ENCODE measurements around the gene PRAC1. TPM values are rescaled to one million over a fixed set of nuclear protein-coding genes. Genes with fewer than 3 reads are reported as not detected.
A peak's percentile ranks its signal among the peaks of the same experiment; 100 is the strongest.
"Not testable (repeated sequence)": the region's sequence is repeated elsewhere in the genome, so short reads cannot be mapped to it uniquely, and the experiment has no call there.

PRAC1 gene
- total and polyA plus RNA-seq, 8 donors: not detected

- H3K4me1 ChIP-seq: peaks cover 0 to 28% (median 15%) of the 10 kb centered on the region in 4 donors
- intact Hi-C loops (cut with DNase I; ENCODE audit: low total_unique reads): no loop called here
- WGBS, 5 donors: 13 to 19% (median 16%) methylated on average over 24 of the region's 24 CpGs
- no peaks in the 10 kb centered on the region for H3K36me3 ChIP-seq
- TF ChIP-seq POLR2A (IDR thresholded peaks at IDR 0.05): no peak
- no peak for TF ChIP-seq CTCF (IDR thresholded peaks at IDR 0.05)
- TF ChIP-seq POLR2AphosphoS5 (IDR thresholded peaks at IDR 0.05): no peak
- no peak for TF ChIP-seq EP300 (IDR thresholded peaks at IDR 0.05)
- H3K27me3 ChIP-seq: peaks cover 45 to 100% (median 84%) of the 10 kb centered on the region in 3 donors
- H3K27ac ChIP-seq: no peak overlapping the region
- H3K4me3 ChIP-seq: no peak overlapping the region
- peaks cover 0 to 15% (median 0%) of the 10 kb centered on the region in 4 donors for H3K9me3 ChIP-seq
- peak in 1 of 2 donors; percentile 32 for DNase-seq
These were observed 4.0 kb downstream of the PRAC1 start for GRCh38 chr17:48718227-48718760.

- whole genome bisulfite sequencing, 5 donors: 11 to 17% (median 14%) methylated on average over 10 of the region's 10 CpGs
- intact Hi-C loops (cut with DNase I; ENCODE audit: low total_unique reads): no loop called here
- Histone ChIP-seq H3K9me3 (peaks cover 0 to 15% (median 0%) of the 10 kb centered on the region in 4 donors), H3K36me3 (no peaks in the 10 kb centered on the region), H3K4me1 (peaks cover 0 to 21% (median 11%) of the 10 kb centered on the region in 4 donors), H3K4me3 (no peak overlapping the region), H3K27ac (no peak overlapping the region), H3K27me3 (peaks cover 38 to 99% (median 80%) of the 10 kb centered on the region in 3 donors)
- TF ChIP-seq POLR2AphosphoS5 (IDR thresholded peaks at IDR 0.05): no peak
- TF ChIP-seq CTCF (IDR thresholded peaks at IDR 0.05): no peak
- TF ChIP-seq EP300 (IDR thresholded peaks at IDR 0.05): no peak
- DNase-seq: no peak
These were observed 4.7 kb downstream of the PRAC1 start for GRCh38 chr17:48717367-48718226.

GRCh38 chr17:48716549-48716948, 5.8 kb downstream of the PRAC1 start:
- H3K36me3 ChIP-seq; H3K27ac ChIP-seq; DNase-seq; H3K4me3 ChIP-seq; intact Hi-C loops (cut with DNase I; ENCODE audit: low total_unique reads): not testable (repeated sequence)
- Histone ChIP-seq H3K27me3 (peaks cover 32 to 99% (median 70%) of the 10 kb centered on the region in 3 donors), H3K4me1 (peaks cover 0 to 19% (median 11%) of the 10 kb centered on the region in 4 donors), H3K9me3 (peaks cover 0 to 15% (median 0%) of the 10 kb centered on the region in 4 donors)
- WGBS, 5 donors: 55 to 74% (median 62%) methylated on average over 3 of the region's 3 CpGs

- peaks cover 32 to 99% (median 66%) of the 10 kb centered on the region in 3 donors for H3K27me3 ChIP-seq
- no peak for DNase-seq
These were observed 6.6 kb downstream of the PRAC1 start for GRCh38 chr17:48715496-48716399.

More at GRCh38 chr17:48715496-48716399, 6.6 kb downstream of the PRAC1 start:
- WGBS, 5 donors: 25 to 35% (median 32%) methylated on average over 5 of the region's 5 CpGs
- Histone ChIP-seq H3K4me3 (no peak overlapping the region), H3K36me3 (no peaks in the 10 kb centered on the region), H3K9me3 (peaks cover 0 to 15% (median 0%) of the 10 kb centered on the region in 4 donors), H3K4me1 (peaks cover 0 to 19% (median 11%) of the 10 kb centered on the region in 4 donors), H3K27ac (no peak overlapping the region)
- intact Hi-C loops (cut with DNase I; ENCODE audit: low total_unique reads): no loop called here
- TF ChIP-seq POLR2A (IDR thresholded peaks at IDR 0.05) (no peak), EP300 (IDR thresholded peaks at IDR 0.05) (no peak), POLR2AphosphoS5 (IDR thresholded peaks at IDR 0.05) (no peak), CTCF (IDR thresholded peaks at IDR 0.05) (no peak)

Measured in stomach (tissue), 9 donors.